Measurements from ENCODE around the gene SMAP2. TPM values are rescaled to one million over a fixed set of nuclear protein-coding genes. Genes with fewer than 3 reads are reported as not detected.

SMAP2 gene
- total and polyA plus RNA-seq, 10 of the 15 experiments (the other 5 are each of a cell fraction or from before 2014, with no cell fraction given) = 33.4 to 177 (median 105) TPM

GRCh38 chr1:40449684-40450494 is 76.4 kb downstream of the SMAP2 start, which contains the start of gene ZFP69B (continued):
- TF ChIP-seq MLLT1 (IDR thresholded peaks at IDR 0.05) (0 out of 2 replicates have a peak, but pooled peaks have one; percentile 64), MAX (IDR thresholded peaks at IDR 0.05; ENCODE audit: low read depth, low read length) (peak; percentile 12; the same call in 1 of the 2 replicates), NRF1 (conservative IDR thresholded peaks at IDR 0.05; ENCODE audit: low read depth, low read length) (peak; percentile 88)

- peak overlapping the region; percentile 81 for H3K4me2 ChIP-seq (ENCODE audit: control insufficient read depth, insufficient read depth)
- SMC1A ChIA-PET (ENCODE audit: uncharacterized antibody, unreplicated experiment) = interaction anchor here (0.6 to 2.7 kb wide), 12 partner anchors 12 to 614 kb away, joined by 3 to 9 read pairs (median 4); partner anchors contain the start of genes EXO5 and ZNF684
- CTCF ChIA-PET = interaction anchor here (0.6 to 5.8 kb wide), 6 partner anchors 12 to 379 kb away, joined by 3 to 36 read pairs (median 6); no protein-coding TSS in a partner anchor
- intact Hi-C loops (cut with micrococcal nuclease; ENCODE audit: unreplicated experiment) = loop anchor here (1.0 kb wide), 1 partner anchor 58 kb away; the partner anchor contains the start of gene EXO5
- DNase-seq (ENCODE audit: low read depth, low spot score) = peak; percentile 68
- peak overlapping the region; percentile 83 for H3K27ac ChIP-seq (ENCODE audit: control insufficient read depth, insufficient read depth)
- RAD21 ChIA-PET (ENCODE audit: unreplicated experiment) = interaction anchor here (0.8 to 1.6 kb wide), 8 partner anchors 29 to 240 kb away, joined by 3 to 10 read pairs (median 4); partner anchors contain the start of gene ZNF684
- H3K27me3 ChIP-seq (replicated peaks in 1 of 2; ENCODE audit: control insufficient read depth in 2 of 2, insufficient read depth in 2 of 2, low read length in 1 of 2) = no peaks in the 10 kb centered on the region
- POLR2A ChIA-PET = interaction anchor here (0.5 to 1.6 kb wide), 10 partner anchors 11 to 411 kb away, joined by 3 to 5 read pairs (median 4); partner anchors contain the start of genes CAP1, NFYC and ZNF684
- peak overlapping the region; percentile 63 for H3K4me3 ChIP-seq
- H3K4me1 ChIP-seq (ENCODE audit: control insufficient read depth, insufficient read depth, low read length) = no peaks in the 10 kb centered on the region
- peak; percentile 80 for ATAC-seq
- peak overlapping the region; percentile 77 for H3K9ac ChIP-seq (ENCODE audit: control insufficient read depth, insufficient read depth, low read length)
- under 1% methylated on average over 22 of the region's 22 CpGs for WGBS (ENCODE audit: insufficient coverage, insufficient replicate concordance, low lambda C conversion rate, missing lambda C conversion rate)
- no peaks in the 10 kb centered on the region for H3K79me2 ChIP-seq (ENCODE audit: control insufficient read depth, insufficient read depth, low read length)
- no peak for FAIRE-seq
- peaks cover 19% of the 10 kb centered on the region for H3K9me3 ChIP-seq (replicated peaks; ENCODE audit: control insufficient read depth, insufficient read depth, low read length)
- peak overlapping the region; percentile 96 for H2AFZ ChIP-seq (ENCODE audit: control insufficient read depth, low read depth, low read length)
- BruUV-seq (replicated peaks) = TSS peak; percentile 90
- H3K36me3 ChIP-seq (ENCODE audit: control insufficient read depth in 2 of 2, insufficient read depth in 2 of 2, low read length in 1 of 2) = no peaks in the 10 kb centered on the region
- in situ Hi-C loops (cut with MboI) = no loop called here
- no peaks in the 10 kb centered on the region for H4K20me1 ChIP-seq (ENCODE audit: control insufficient read depth, insufficient read depth)
- peak; percentile 73; the same call in 1 of the 2 replicates for TF ChIP-seq MTA2 (IDR thresholded peaks at IDR 0.05; ENCODE audit: low read depth)
- TF ChIP-seq POU2F2 (IDR thresholded peaks at IDR 0.05; ENCODE audit: borderline replicate concordance, low read depth, low read length) = 0 out of 3 replicates have a peak, but pooled peaks have one; percentile 29
- 0 out of 2 replicates have a peak, but pooled peaks have one; percentile 45 for TF ChIP-seq NR2F1 (conservative IDR thresholded peaks at IDR 0.05)
- 0 out of 2 replicates have a peak, but pooled peaks have one; percentile 32 for TF ChIP-seq PML (IDR thresholded peaks at IDR 0.05; ENCODE audit: low read length)
- peak in 1 of 2 experiments; percentile 69; a peak in 1 of 4 replicates for TF ChIP-seq EP300 (IDR thresholded peaks at IDR 0.05; ENCODE audit: borderline replicate concordance in 1 of 2, control insufficient read depth in 1 of 2, low read depth in 2 of 2, low read length in 2 of 2)
- TF ChIP-seq DPF2 (IDR thresholded peaks at IDR 0.05) = peak; percentile 65
- 0 out of 2 replicates have a peak, but pooled peaks have one; percentile 15 for TF ChIP-seq TAF1 (IDR thresholded peaks at IDR 0.05; ENCODE audit: borderline replicate concordance, low read depth, low read length)
- peak; percentile 58 for TF ChIP-seq POLR2A (IDR thresholded peaks at IDR 0.05; ENCODE audit: low read depth, low read length)
- peak; percentile 71; the same call in 1 of the 2 replicates for TF ChIP-seq TCF12 (IDR thresholded peaks at IDR 0.05; ENCODE audit: low read depth, low read length)
- TF ChIP-seq ATF2 (IDR thresholded peaks at IDR 0.05; ENCODE audit: low read length) = peak; percentile 80
- TF ChIP-seq ZBTB33 (IDR thresholded peaks at IDR 0.05) = no peak
Observed at GRCh38 chr1:40450495-40451237, 77.1 kb downstream of the SMAP2 start.

All from GM12878 (cell line).